Lower leg skin (tissue), 4 donors: Measurements from ENCODE around the gene ADGB. TPM values are rescaled to one million over a fixed set of nuclear protein-coding genes. Genes with fewer than 3 reads are reported as not detected.

ENCODE experiments used
- DNase-seq, 2 donors: peaks; one replicate each; pipeline ENCODE4 v3.0.0-alpha.2; 2019; ENCODE audit warnings: low spot score in 2 of 2
- H3K4me3 ChIP-seq: fragments of 200-600 bp; sonication (generic); 2 replicates; pipeline ENCODE4 v1.5.1; 2017; ENCODE audit warnings: mild to moderate bottlenecking, low read depth; ENCODE audit not compliant: poor library complexity, severe bottlenecking
- POLR2A ChIP-seq, 2 donors: fragments of 450-650 bp; IDR thresholded peaks; one replicate each; pipeline ENCODE4 v1.6.1; 2016 to 2017; ENCODE audit warnings: antibody characterized with exemption in 2 of 2, mild to moderate bottlenecking in 1 of 2, moderate library complexity in 1 of 2
- WGBS, 2 donors: methylation state at CpG; one replicate each; pipeline ENCODE4 v1.1.5; 2018; 5-methylcytosine and 5-hydroxymethylcytosine counted together
- intact Hi-C: fragments of 100-400 bp; cut with DNase I; formaldehyde crosslinking; loops from one replicate; pipeline ENCODE4 v1.15.0; 2023; ENCODE audit warnings: low total_unique reads
- total RNA-seq, 4 donors: library from RNA; depleted of rRNA; stranded (reverse); fragments of >200 nt; gene quantifications; one replicate each; pipeline ENCODE4 v1.1.0, GENCODE V29; 2016
- TF ChIP-seq, protein P1 (sequence below), 3 donors: fragments of 450-650 bp; IDR thresholded peaks; one replicate each; pipeline ENCODE4 v1.5.1; 2016; ENCODE audit warnings: antibody characterized with exemption in 3 of 3, mild to moderate bottlenecking in 3 of 3, moderate library complexity in 2 of 3

ADGB gene
- total RNA-seq, 4 donors from 2014 or later, result 0.06 to 1.9 (median 1.8) TPM; not detected in 1

DNA sequence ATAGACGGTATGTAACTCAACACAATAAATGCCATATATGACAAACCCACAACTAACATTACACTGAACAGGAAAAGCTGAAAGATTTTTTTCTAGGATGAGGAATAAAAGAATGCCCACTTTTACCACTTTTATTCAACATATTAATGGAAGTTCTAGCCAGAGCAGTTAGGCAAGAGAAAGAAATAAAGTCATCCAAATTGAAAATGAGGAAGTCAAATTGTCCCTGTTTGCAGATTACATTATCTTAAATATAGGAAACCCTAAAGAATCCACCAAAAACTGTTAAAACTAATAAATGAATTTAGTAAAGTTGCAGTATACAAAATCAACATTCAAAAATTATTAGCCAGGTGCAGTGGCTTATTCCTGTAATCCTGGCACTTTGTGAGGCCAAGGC, 24.6 kb upstream of the ADGB start:
- no peak overlapping the region for H3K4me3 ChIP-seq
- 95 to 98% methylated on average over 1 of the region's 1 CpG for WGBS, 2 donors
- no peak for TF ChIP-seq POLR2A (IDR thresholded peaks at IDR 0.05)
- TF ChIP-seq, protein P1, sequence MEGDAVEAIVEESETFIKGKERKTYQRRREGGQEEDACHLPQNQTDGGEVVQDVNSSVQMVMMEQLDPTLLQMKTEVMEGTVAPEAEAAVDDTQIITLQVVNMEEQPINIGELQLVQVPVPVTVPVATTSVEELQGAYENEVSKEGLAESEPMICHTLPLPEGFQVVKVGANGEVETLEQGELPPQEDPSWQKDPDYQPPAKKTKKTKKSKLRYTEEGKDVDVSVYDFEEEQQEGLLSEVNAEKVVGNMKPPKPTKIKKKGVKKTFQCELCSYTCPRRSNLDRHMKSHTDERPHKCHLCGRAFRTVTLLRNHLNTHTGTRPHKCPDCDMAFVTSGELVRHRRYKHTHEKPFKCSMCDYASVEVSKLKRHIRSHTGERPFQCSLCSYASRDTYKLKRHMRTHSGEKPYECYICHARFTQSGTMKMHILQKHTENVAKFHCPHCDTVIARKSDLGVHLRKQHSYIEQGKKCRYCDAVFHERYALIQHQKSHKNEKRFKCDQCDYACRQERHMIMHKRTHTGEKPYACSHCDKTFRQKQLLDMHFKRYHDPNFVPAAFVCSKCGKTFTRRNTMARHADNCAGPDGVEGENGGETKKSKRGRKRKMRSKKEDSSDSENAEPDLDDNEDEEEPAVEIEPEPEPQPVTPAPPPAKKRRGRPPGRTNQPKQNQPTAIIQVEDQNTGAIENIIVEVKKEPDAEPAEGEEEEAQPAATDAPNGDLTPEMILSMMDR (IDR thresholded peaks at IDR 0.05), result no peak
- intact Hi-C loops, result no loop called here
- no peak for DNase-seq

DNA sequence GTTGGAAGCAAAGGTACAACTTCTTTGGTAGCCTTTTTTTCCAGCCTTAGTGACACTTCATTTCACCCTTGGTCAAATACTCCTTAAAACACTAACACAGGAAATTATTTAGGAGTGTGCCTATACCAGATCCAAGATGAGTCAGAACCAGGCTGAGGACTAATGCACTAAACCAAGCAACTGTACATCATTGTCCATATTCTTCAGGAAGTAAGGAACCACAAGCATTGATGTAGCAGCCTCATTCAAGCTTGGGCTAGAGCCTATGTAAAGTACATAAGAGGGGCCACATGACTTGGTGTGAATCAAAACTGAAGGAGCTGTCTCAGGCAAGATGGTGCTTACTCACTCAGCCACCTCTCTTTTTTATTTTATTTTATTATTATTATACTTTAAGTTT, 20.7 kb upstream of the ADGB start:
- intact Hi-C loops, result no loop called here
- no peak overlapping the region for H3K4me3 ChIP-seq
- no peak for DNase-seq
- TF ChIP-seq, protein P1 (IDR thresholded peaks at IDR 0.05), result no peak
- no peak for TF ChIP-seq POLR2A (IDR thresholded peaks at IDR 0.05)

DNA sequence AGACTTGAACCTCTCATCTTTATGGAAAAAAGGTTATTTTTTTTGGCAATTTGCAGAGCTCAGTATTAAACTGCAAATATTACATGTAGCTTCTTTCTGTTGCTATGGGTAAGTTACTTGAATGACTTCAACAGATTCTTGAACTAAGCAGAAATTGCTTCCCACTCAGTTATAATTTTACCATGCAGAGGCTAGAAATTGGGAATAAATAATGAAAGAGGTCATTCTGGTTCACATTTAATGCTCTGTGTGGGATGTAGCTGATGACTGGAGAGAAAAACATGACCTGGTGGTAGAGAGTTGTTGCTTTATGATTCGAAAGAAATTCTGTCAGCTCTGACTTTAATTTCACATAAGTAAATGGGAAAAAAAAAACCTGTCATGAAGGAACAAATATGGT, 16.8 kb upstream of the ADGB start:
- DNase-seq, result no peak
- intact Hi-C loops, result no loop called here
- no peak overlapping the region for H3K4me3 ChIP-seq
- no peak for TF ChIP-seq POLR2A (IDR thresholded peaks at IDR 0.05)
- TF ChIP-seq, protein P1 (IDR thresholded peaks at IDR 0.05), result no peak
- WGBS, 2 donors, result 85% methylated on average over 1 of the region's 1 CpG

DNA sequence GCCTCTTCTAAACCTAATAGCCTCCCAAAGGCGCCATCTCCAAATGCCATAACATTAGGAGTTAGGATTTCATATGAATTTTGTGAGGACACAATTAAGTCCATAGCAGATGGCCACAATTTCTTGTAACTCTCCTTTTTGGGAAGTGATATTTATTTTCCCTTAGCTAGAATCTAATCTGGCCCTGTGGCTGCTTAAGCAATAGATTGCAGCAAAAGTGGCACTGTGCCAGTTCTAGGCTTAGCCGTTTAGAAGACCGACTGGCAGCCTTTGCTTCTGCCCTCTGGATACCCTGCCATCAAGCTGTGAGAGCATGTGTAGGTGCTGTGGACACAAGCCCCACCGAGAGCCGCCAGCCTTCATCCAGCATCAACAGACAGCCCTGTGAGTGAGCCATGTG, 15.9 kb upstream of the ADGB start:
- peak; percentile 45 to 85 for DNase-seq
- WGBS, 2 donors, result 79 to 82% methylated on average over 5 of the region's 5 CpGs
- TF ChIP-seq, protein P1 (IDR thresholded peaks at IDR 0.05), result no peak
- TF ChIP-seq POLR2A (IDR thresholded peaks at IDR 0.05), result no peak
- intact Hi-C loops, result no loop called here
- H3K4me3 ChIP-seq, result no peak overlapping the region

DNA sequence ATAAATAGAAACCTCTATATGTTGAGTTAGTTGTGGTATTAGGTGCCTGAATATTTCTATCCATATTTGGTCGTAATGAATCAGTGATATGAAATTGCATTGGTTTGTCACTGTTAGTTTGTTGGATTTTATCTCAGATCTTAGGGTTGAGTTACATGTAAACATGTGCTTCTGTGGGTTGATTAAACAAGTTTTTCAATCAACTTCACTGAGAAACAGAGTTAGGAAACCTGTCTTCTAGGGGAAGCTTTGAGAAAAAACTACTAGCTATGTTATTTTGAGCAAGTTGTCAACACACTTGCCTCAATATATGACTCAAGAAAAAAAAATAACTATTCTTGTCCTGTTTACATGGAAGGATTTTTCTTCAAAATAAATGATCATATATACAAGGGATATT, 14.8 kb upstream of the ADGB start:
- TF ChIP-seq POLR2A (IDR thresholded peaks at IDR 0.05), result no peak
- TF ChIP-seq, protein P1 (IDR thresholded peaks at IDR 0.05), result no peak
- no peak for DNase-seq
- 68 to 72% methylated on average over 1 of the region's 1 CpG for WGBS, 2 donors
- intact Hi-C loops, result no loop called here
- H3K4me3 ChIP-seq, result no peak overlapping the region

DNA sequence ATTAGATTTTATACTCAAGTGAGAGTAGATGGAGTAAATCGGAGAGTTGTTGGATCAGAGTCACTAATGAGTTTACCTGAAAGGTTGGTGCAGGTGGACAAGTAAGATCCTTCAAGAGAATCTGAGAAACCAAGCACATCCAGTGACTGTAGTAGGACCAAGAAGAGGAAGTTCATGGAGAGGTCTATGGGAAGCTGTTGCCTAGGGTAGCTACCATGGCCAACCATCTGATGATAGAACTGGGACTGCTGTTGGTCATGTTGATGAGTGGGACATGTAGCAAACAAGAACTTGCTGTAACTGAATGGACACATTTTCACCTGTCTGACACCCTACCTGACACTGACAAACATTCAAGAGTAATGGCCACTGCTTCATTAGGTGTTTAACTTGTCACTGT, 11.3 kb upstream of the ADGB start:
- intact Hi-C loops, result no loop called here
- 0% methylated on average over 1 of the region's 1 CpG; no CpG with 5 or more reads in 1 of the 2 donors for WGBS, 2 donors
- no peak overlapping the region for H3K4me3 ChIP-seq
- TF ChIP-seq POLR2A (IDR thresholded peaks at IDR 0.05), result no peak
- TF ChIP-seq, protein P1 (IDR thresholded peaks at IDR 0.05), result no peak
- DNase-seq, result no peak
